SK-N-SH treated with all-trans-retinoic acid at 6 μM for 48 hours (cell line): ENCODE data around the gene ADGRV1.

Experiments
- ARNTL ChIP-seq: fragments of 450-650 bp; formaldehyde crosslinking; IDR thresholded peaks from 2 replicates; pipeline ENCODE4 v1.5.0; 2020; ENCODE audit warnings: low read depth, mild to moderate bottlenecking, moderate library complexity, borderline replicate concordance
- CREB5 ChIP-seq: fragments of 250-450 bp; sonication (Bioruptor Pico); IDR thresholded peaks from 2 replicates; pipeline ENCODE4 v1.5.1; 2020; ENCODE audit warnings: low read depth, mild to moderate bottlenecking, moderate library complexity
- CSDC2 ChIP-seq: fragments of 250-450 bp; sonication (Bioruptor Pico); IDR thresholded peaks from 2 replicates; pipeline ENCODE4 v1.5.0; 2020; ENCODE audit warnings: mild to moderate bottlenecking, moderate library complexity
- GLIS3 ChIP-seq: fragments of 250-450 bp; sonication (Bioruptor Pico); IDR thresholded peaks from 2 replicates; pipeline ENCODE4 v1.5.0; 2020; ENCODE audit warnings: mild to moderate bottlenecking, moderate library complexity
- RARB ChIP-seq: fragments of 250-450 bp; sonication (Bioruptor Pico); IDR thresholded peaks from 2 replicates; pipeline ENCODE4 v1.8.0; 2021; ENCODE audit warnings: mild to moderate bottlenecking, moderate library complexity
- TCF4 ChIP-seq: fragments of 250-450 bp; sonication (Bioruptor Pico); IDR thresholded peaks from 2 replicates; pipeline ENCODE4 v1.8.0; 2021; ENCODE audit warnings: mild to moderate bottlenecking, moderate library complexity, borderline replicate concordance
- TOX ChIP-seq: fragments of 250-450 bp; sonication (Bioruptor Pico); IDR thresholded peaks from 2 replicates; pipeline ENCODE4 v1.8.0; 2021; ENCODE audit warnings: mild to moderate bottlenecking, moderate library complexity, borderline replicate concordance
- TSHZ2 ChIP-seq: fragments of 250-450 bp; sonication (Bioruptor Pico); IDR thresholded peaks from 2 replicates; pipeline ENCODE4 v1.5.0; 2020; ENCODE audit warnings: mild to moderate bottlenecking, moderate library complexity
- ZFP3 ChIP-seq: fragments of 250-450 bp; sonication (Bioruptor Pico); IDR thresholded peaks from 2 replicates; pipeline ENCODE4 v1.5.0; 2020; ENCODE audit warnings: mild to moderate bottlenecking, moderate library complexity
- ZFP30 ChIP-seq: fragments of 450-650 bp; formaldehyde crosslinking; IDR thresholded peaks from 2 replicates; pipeline ENCODE4 v1.5.0; 2022; ENCODE audit warnings: mild to moderate bottlenecking, moderate library complexity
- ZNF70 ChIP-seq: fragments of 450-650 bp; formaldehyde crosslinking; IDR thresholded peaks from 2 replicates; pipeline ENCODE4 v1.5.0; 2020; ENCODE audit warnings: mild to moderate bottlenecking, moderate library complexity

- TF ChIP-seq TCF4 (CRISPR knock-in tag) (no peak), TSHZ2 (CRISPR knock-in tag) (no peak), CREB5 (CRISPR knock-in tag) (no peak), GLIS3 (CRISPR knock-in tag) (no peak), ZFP3 (CRISPR knock-in tag) (no peak), TOX (CRISPR knock-in tag) (no peak), RARB (CRISPR knock-in tag) (no peak), ARNTL (CRISPR knock-in tag) (no peak), CSDC2 (CRISPR knock-in tag) (no peak), ZFP30 (CRISPR knock-in tag) (no peak), ZNF70 (CRISPR knock-in tag) (no peak)
These were observed 320.1 kb downstream of the ADGRV1 start for GRCh38 chr5:90878549-90879196.
